Measurements from ENCODE around the gene EGLN1.

- TF ChIP-seq, protein P1, sequence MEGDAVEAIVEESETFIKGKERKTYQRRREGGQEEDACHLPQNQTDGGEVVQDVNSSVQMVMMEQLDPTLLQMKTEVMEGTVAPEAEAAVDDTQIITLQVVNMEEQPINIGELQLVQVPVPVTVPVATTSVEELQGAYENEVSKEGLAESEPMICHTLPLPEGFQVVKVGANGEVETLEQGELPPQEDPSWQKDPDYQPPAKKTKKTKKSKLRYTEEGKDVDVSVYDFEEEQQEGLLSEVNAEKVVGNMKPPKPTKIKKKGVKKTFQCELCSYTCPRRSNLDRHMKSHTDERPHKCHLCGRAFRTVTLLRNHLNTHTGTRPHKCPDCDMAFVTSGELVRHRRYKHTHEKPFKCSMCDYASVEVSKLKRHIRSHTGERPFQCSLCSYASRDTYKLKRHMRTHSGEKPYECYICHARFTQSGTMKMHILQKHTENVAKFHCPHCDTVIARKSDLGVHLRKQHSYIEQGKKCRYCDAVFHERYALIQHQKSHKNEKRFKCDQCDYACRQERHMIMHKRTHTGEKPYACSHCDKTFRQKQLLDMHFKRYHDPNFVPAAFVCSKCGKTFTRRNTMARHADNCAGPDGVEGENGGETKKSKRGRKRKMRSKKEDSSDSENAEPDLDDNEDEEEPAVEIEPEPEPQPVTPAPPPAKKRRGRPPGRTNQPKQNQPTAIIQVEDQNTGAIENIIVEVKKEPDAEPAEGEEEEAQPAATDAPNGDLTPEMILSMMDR (IDR thresholded peaks at IDR 0.05), result no peak
- no peak for TF ChIP-seq POLR2A (IDR thresholded peaks at IDR 0.05)
Measured at GRCh38 chr1:231322880-231323530, 99.1 kb downstream of the EGLN1 start.

Data from thyroid gland (tissue), 4 donors.